ENCODE results near the gene PROSER1.
A peak's percentile ranks its signal among the peaks of the same experiment; 100 is the strongest.

DNA sequence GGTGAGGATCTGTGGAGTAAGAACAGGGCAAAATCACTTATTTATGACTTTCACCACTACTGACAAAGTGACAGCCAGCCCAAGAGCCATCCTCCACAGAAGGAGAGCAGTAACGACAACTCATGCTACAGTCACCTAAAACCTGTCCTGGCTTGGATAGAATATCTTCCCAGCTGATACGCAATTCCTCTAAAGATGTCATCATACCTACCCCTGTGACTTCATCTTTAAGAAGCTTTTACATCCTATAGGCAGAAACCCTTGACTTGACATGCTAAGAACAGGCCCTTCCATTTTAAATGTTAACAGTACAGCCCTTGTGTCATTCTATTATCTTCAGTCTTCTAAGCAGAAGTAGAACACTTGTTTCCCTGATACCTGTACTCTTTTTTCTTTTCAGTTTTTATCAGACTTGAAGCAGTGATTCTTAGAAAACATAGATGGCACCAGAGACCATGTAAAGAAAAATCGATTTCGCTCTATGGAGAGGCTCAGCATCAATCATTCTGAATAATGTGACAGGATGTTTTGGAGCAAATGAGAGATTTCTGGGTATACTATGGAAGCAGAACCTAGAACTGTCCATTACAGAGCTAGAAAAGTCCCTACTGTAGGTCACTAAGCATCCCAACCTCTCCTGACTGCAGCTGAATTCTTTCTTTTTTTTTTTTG, 67.4 kb downstream of the PROSER1 start:
- TF ChIP-seq, protein P1, sequence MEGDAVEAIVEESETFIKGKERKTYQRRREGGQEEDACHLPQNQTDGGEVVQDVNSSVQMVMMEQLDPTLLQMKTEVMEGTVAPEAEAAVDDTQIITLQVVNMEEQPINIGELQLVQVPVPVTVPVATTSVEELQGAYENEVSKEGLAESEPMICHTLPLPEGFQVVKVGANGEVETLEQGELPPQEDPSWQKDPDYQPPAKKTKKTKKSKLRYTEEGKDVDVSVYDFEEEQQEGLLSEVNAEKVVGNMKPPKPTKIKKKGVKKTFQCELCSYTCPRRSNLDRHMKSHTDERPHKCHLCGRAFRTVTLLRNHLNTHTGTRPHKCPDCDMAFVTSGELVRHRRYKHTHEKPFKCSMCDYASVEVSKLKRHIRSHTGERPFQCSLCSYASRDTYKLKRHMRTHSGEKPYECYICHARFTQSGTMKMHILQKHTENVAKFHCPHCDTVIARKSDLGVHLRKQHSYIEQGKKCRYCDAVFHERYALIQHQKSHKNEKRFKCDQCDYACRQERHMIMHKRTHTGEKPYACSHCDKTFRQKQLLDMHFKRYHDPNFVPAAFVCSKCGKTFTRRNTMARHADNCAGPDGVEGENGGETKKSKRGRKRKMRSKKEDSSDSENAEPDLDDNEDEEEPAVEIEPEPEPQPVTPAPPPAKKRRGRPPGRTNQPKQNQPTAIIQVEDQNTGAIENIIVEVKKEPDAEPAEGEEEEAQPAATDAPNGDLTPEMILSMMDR (IDR thresholded peaks at IDR 0.05 in 2 of 3, conservative IDR thresholded peaks at IDR 0.05 in 1 of 3; ENCODE audit: borderline replicate concordance in 1 of 3, insufficient read depth in 1 of 3, low read depth in 2 of 3, low read length in 2 of 3), result no peak
- TF ChIP-seq EZH2 (IDR thresholded peaks at IDR 0.05) (no peak), RAD21 (IDR thresholded peaks at IDR 0.05; ENCODE audit: low read depth) (peak; percentile 28), POLR2A (IDR thresholded peaks at IDR 0.05; ENCODE audit: borderline replicate concordance, extremely low read depth, insufficient read depth, insufficient read length) (no peak), EZH2phosphoT487 (IDR thresholded peaks at IDR 0.05; ENCODE audit: borderline replicate concordance) (no peak), POLR2AphosphoS5 (IDR thresholded peaks at IDR 0.05; ENCODE audit: low read depth, low read length) (no peak), JUND (IDR thresholded peaks at IDR 0.05) (no peak)
- TF ChIP-seq, protein P2, sequence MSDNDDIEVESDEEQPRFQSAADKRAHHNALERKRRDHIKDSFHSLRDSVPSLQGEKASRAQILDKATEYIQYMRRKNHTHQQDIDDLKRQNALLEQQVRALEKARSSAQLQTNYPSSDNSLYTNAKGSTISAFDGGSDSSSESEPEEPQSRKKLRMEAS (IDR thresholded peaks at IDR 0.05), result no peak
- TF ChIP-seq, protein P3, sequence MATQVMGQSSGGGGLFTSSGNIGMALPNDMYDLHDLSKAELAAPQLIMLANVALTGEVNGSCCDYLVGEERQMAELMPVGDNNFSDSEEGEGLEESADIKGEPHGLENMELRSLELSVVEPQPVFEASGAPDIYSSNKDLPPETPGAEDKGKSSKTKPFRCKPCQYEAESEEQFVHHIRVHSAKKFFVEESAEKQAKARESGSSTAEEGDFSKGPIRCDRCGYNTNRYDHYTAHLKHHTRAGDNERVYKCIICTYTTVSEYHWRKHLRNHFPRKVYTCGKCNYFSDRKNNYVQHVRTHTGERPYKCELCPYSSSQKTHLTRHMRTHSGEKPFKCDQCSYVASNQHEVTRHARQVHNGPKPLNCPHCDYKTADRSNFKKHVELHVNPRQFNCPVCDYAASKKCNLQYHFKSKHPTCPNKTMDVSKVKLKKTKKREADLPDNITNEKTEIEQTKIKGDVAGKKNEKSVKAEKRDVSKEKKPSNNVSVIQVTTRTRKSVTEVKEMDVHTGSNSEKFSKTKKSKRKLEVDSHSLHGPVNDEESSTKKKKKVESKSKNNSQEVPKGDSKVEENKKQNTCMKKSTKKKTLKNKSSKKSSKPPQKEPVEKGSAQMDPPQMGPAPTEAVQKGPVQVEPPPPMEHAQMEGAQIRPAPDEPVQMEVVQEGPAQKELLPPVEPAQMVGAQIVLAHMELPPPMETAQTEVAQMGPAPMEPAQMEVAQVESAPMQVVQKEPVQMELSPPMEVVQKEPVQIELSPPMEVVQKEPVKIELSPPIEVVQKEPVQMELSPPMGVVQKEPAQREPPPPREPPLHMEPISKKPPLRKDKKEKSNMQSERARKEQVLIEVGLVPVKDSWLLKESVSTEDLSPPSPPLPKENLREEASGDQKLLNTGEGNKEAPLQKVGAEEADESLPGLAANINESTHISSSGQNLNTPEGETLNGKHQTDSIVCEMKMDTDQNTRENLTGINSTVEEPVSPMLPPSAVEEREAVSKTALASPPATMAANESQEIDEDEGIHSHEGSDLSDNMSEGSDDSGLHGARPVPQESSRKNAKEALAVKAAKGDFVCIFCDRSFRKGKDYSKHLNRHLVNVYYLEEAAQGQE (IDR thresholded peaks at IDR 0.05; ENCODE audit: low read depth), result no peak
